ENCODE results near the gene KRT36.

Gene KRT36

DNA sequence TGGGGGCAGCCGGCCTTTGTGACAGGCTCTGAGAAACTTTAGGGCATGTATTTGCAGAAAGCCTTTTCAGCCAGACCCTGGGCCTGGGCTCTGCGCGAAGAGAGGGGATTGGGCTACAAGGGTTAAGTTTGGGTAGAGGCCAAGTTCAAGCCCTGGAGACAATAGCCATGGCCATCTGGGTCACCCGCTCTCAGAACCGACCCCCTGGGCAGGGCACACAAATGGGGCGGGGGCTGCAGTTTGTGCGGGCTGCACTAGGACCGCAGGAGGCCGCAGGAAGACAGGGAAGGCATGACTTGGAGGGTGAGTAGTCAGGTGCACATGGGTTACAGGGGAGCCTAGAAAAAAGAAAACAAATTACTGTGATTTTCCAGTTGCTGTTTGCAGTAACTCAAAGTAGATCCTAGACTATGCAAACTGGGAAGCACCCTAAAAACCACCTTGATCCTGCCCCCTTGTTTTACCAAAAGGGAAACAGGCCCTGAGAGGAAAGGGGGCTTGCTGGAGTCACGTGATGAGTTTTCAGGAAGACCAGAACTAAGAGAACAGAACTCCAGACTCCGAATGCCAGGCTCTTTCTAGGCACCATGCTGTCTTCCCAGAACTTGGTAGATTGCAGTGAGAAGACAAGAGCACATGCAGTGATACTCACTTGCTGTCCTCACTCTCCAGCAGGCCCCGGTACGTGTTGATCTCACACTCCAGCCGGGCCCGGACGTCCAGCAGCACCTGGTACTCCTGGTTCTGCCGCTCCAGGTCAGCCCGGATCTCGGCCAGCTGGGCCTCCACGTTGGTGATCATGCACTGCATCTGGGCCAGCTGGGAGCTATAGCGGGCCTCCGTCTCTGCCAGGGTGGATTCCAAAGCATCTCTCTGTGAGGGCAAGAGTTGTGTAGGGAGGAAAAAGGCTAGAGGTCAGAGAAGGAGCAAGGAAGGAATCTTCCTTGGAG is 12.6 kb downstream of the KRT36 start:
- no peak for DNase-seq (ENCODE audit: low read depth, low spot score)

GRCh38 chr17:41475421-41475820 is 14.3 kb downstream of the KRT36 start:
- DNase-seq (ENCODE audit: low read depth, low spot score): no peak

GRCh38 chr17:41474863-41475262 is 14.8 kb downstream of the KRT36 start:
- no peak for DNase-seq (ENCODE audit: low read depth, low spot score)

DNA sequence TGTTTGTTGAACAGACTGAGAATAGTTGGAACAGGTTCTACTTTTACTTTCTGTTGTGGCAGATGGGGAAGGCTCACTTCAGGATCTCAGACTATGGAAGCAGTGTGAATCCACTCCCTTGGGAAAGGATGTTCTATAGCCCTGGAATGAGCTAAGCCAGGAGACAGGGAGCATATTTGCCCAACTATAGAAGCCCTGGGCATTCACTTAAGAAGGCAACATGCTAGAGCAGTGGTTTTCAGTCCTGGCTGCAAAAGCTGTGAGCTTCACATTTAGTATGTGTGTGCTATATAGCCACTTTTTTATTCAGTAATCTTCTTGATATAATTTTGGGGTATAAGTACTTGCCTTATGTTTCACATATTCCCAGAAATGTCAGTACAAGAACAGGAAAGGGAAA is 21.4 kb downstream of the KRT36 start:
- no peak for DNase-seq (ENCODE audit: low read depth, low spot score)

DNA sequence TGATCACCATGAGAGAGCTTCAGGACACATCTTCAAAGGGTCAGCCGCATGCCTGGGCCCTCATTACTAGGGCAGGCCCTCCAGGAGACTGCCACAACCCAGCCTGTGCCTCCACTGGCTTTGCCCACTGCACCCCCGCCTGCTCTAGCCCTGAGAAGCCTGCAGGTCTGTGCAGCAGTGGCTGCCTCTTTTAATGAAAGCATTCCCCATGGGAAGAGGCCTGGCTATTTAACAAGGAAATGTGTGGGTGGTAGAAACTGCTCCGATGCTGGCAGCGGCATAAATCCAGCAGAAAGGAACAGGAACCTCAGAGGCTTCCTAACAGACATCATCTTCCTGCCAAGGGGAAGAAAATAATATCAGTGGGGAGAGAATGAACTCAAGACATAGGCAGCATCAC is 22.1 kb downstream of the KRT36 start:
- no peak for DNase-seq (ENCODE audit: low read depth, low spot score)

DNA sequence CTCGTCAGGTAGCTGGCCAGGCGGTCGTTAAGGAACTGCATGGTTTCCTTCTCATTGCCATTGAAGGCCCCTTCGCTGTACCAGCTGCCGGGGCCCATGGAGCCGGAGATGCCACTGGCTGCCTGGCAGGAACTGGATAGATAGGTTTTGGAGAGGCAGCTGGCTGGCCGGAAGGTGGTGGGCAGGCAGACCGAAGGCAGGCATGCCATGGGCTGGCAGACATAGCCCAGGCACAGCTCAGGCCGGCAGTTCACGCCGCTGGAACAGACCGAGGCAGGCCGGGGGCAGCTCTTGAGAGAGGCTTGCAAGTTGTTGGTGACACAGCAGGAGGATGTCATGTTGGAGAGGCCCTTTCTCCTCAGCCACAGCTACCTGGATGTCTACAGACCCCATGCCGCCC is 22.7 kb downstream of the KRT36 start, which contains the start of gene KRT32:
TSS of gene KRT32 (minus strand) at position 399 of the 400 bp plus-strand sequence. CDS start at position 338, 61 bp downstream.
- no peak for DNase-seq (ENCODE audit: low read depth, low spot score)

GRCh38 chr17:41464682-41465081 is 25.0 kb downstream of the KRT36 start:
- no peak for DNase-seq (ENCODE audit: low read depth, low spot score)

GRCh38 chr17:41464173-41464572 is 25.5 kb downstream of the KRT36 start:
- no peak for DNase-seq (ENCODE audit: low read depth, low spot score)

DNA sequence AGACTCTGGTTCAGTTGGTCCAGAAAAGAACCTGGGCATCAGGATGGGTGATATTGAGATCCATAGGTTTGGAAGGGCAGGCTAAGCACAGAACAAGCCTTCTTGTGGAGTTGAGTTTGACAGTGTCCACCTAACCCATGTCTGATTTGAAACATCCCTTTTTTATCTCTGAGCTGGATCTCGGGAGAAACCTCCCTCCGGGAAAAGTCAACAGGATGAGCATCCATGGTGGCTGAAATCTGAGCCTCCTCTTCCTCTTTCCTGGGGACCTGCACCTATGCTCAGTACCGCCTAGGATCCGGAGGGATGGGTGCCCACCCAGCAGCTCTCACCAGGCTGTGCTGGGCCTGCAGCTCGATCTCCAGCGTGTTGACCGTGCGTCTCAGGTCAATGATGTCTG is 26.0 kb downstream of the KRT36 start:
- no peak for DNase-seq (ENCODE audit: low read depth, low spot score)

- no peak for DNase-seq (ENCODE audit: low read depth, low spot score)
These were observed 27.0 kb downstream of the KRT36 start for GRCh38 chr17:41462705-41463104.

- no peak for DNase-seq (ENCODE audit: low read depth, low spot score)
These were observed 32.0 kb downstream of the KRT36 start for GRCh38 chr17:41457676-41458075.

- no peak for DNase-seq (ENCODE audit: low read depth, low spot score)
These were observed 33.5 kb downstream of the KRT36 start for GRCh38 chr17:41456204-41456603.

DNA sequence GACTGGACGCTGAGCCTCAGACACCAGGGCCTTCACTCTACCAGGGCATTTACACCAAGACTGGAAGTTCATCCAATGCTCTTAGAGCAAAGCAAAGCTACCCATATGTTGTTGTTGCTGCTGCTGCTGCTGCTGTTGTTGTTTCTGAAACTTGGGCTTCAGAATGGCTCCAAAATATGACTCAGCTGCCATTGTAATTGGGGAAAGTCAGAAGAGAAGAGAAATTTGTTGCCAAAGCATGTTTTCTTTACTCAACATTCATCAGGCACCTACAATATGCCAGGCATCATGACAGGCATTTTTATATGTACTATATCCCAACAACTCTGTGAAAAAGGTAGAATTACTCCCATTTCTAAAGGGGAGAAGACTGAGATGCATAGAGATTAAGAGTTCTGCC is 34.5 kb downstream of the KRT36 start:
- DNase-seq (ENCODE audit: low read depth, low spot score): no peak

GRCh38 chr17:41453066-41453465 is 36.6 kb downstream of the KRT36 start:
- DNase-seq (ENCODE audit: low read depth, low spot score): no peak

DNA sequence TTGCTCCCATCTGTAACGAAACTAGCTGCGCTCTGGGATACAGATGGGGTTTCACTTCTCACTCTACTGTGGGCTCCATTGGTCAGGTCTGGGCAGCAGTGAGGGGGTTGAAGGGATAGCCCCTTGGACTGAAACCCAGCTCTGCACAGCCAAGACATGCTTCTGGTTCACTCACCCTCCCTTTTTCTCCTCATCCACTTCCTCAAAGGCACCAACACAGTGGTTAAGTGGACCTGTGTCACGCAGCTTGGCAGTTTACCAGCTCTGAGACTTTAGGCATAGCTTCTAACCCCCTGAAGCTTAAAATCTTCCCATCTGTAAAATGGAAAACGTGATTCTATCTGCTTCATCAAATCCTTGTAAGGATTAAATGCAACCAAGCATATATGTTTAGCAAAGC is 37.4 kb downstream of the KRT36 start:
- no peak for DNase-seq (ENCODE audit: low read depth, low spot score)

GRCh38 chr17:41451154-41451728 is 38.5 kb downstream of the KRT36 start:
- no peak for DNase-seq (ENCODE audit: low read depth, low spot score)

DNA sequence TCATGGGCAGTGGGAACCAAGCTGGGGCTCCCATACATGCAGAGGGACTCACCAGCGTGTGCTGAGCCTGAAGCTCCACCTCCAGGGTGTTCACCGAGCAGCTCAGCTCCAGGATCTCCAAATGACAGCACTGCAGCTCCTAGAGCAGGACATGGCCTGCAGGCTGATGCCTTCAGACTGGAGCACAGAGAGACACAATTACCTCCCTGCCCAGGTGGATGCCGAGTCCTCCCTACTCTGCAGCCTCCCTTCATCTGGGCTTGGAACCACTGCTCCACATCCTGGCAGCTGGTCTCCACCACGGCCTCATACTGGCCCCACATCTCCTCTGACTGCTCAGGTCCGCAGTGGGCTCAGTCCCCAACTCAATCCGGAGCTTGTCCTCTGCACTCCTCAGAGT is 40.7 kb downstream of the KRT36 start:
- DNase-seq (ENCODE audit: low read depth, low spot score): no peak

GRCh38 chr17:41448506-41448905 is 41.2 kb downstream of the KRT36 start:
- no peak for DNase-seq (ENCODE audit: low read depth, low spot score)

- no peak for DNase-seq (ENCODE audit: low read depth, low spot score)
These were observed 42.9 kb downstream of the KRT36 start for GRCh38 chr17:41446806-41447205.

DNA sequence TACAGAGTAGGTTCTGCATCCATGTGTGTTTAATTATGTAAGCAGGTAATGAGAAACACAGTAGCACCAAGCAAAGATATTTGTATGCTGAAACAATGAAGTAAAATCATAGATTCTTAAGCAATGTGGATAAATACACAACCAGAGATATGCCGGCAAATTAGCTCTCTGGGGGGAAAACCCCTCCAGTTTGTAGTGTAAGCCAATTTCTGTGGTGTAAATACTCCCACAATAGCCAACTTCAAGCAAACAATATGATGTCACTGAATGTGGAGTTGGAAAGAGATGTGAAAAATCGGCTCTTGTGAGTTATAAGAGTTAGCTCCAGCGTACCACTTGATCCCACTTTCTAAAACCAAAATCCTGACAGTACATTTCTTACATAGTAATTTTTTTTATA is 45.1 kb downstream of the KRT36 start:
- no peak for DNase-seq (ENCODE audit: low read depth, low spot score)

GRCh38 chr17:41444186-41444585 is 45.5 kb downstream of the KRT36 start:
- no peak for DNase-seq (ENCODE audit: low read depth, low spot score)

- no peak for DNase-seq (ENCODE audit: low read depth, low spot score)
These were observed 47.0 kb downstream of the KRT36 start for GRCh38 chr17:41442739-41443138.

DNA sequence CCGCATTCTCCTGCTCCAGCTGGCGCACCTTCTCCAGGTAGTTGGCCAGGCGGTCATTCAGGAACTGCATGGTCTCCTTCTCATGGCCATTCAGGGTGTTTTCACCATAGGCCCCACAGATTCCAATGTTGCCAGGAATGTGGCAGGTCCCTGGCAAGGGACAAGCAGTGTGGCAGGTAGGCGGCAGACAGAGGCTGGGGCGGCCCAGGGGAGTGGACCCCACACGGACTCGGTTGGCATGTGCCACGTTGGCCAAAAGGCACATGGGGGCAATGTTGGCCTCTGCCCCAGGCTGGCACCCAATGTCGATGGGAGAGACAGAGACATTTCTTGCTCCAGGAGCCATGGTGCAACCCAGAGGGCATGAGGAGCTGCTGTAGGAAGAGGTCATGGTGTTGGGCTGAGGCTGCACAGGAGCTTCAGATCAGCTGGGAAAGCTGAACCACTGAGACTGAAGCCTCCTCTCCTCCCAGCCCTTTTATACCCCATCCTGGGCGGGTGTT is 49.1 kb downstream of the KRT36 start, which contains the start of gene KRT38:
TSS of gene KRT38 (minus strand) at position 453 of the 503 bp plus-strand sequence. CDS start at position 391, 62 bp downstream.
- no peak for DNase-seq (ENCODE audit: low read depth, low spot score)

All from smooth muscle cell of the brain vasculature (primary cell).